CD4-positive, CD25-positive, alpha-beta regulatory T cell (primary cell): Measurements from ENCODE around the gene TRAPPC3. TPM values are rescaled to one million over a fixed set of nuclear protein-coding genes. Genes with fewer than 3 reads are reported as not detected.

ENCODE experiments used
- ATAC-seq, 2 donors: fragments of 150-1000 bp; cut with Tn5 transposase; one replicate each; pipeline ENCODE4 v1.10.0; 2021; ENCODE audit warnings: low read depth in 2 of 2, moderate number of reproducible peaks in 2 of 2, moderate library complexity in 1 of 2
- DNase-seq, 3 donors: peaks; one replicate each; pipeline versions ENCODE4 v3.0.0 to v3.0.0-alpha.2; 2012 to 2022; ENCODE audit warnings: mixed read lengths in 1 of 3
- H3K27ac ChIP-seq: one replicate; pipeline ENCODE4 v1.7.0; 2013; ENCODE audit warnings: mild to moderate bottlenecking, low read length; ENCODE audit not compliant: insufficient read depth, poor library complexity, severe bottlenecking
- H3K27me3 ChIP-seq: one replicate; pipeline ENCODE4 v1.7.0; 2013; ENCODE audit warnings: low read length; ENCODE audit not compliant: control insufficient read depth, insufficient read depth
- H3K36me3 ChIP-seq: one replicate; pipeline ENCODE4 v1.7.0; 2013; ENCODE audit warnings: mild to moderate bottlenecking, low read length, moderate library complexity; ENCODE audit not compliant: control insufficient read depth, insufficient read depth
- H3K4me1 ChIP-seq: 2 replicates; pipeline ENCODE4 v1.7.0; 2013; ENCODE audit warnings: mild to moderate bottlenecking, low read length; ENCODE audit not compliant: insufficient read depth, control insufficient read depth, poor library complexity, severe bottlenecking
- H3K4me3 ChIP-seq: one replicate; pipeline ENCODE4 v1.7.0; 2013; ENCODE audit warnings: low read depth, mild to moderate bottlenecking, low read length, moderate library complexity
- H3K9me3 ChIP-seq, 2 experiments: 1 replicate in 1 of 2; 2 replicates in 1 of 2; pipeline ENCODE4 v1.7.0; 2013; ENCODE audit warnings: low read length in 2 of 2, mild to moderate bottlenecking in 1 of 2, moderate library complexity in 1 of 2; ENCODE audit not compliant: control insufficient read depth in 2 of 2
- H3K27ac Mint-ChIP-seq, 3 donors: one replicate each; pipeline ENCODE4 v1.8.0; 2020 to 2022; ENCODE audit warnings: mild to moderate bottlenecking in 3 of 3, mixed read lengths in 3 of 3, moderate library complexity in 2 of 3
- H3K27me3 Mint-ChIP-seq: one replicate; pipeline ENCODE4 v1.8.0; 2022; ENCODE audit warnings: mild to moderate bottlenecking, mixed read lengths
- H3K36me3 Mint-ChIP-seq: one replicate; pipeline ENCODE4 v1.8.0; 2020; ENCODE audit warnings: mixed read lengths
- H3K4me1 Mint-ChIP-seq, 4 donors: one replicate each; pipeline ENCODE4 v1.8.0; 2020 to 2022; ENCODE audit warnings: mixed read lengths in 4 of 4, mild to moderate bottlenecking in 1 of 4
- H3K4me3 Mint-ChIP-seq, 4 donors: one replicate each; pipeline ENCODE4 v1.8.0; 2020 to 2022; ENCODE audit warnings: mild to moderate bottlenecking in 4 of 4, mixed read lengths in 4 of 4, moderate library complexity in 3 of 4
- H3K9me3 Mint-ChIP-seq, 7 donors: one replicate each; pipeline ENCODE4 v1.8.0; 2020 to 2022; ENCODE audit warnings: mixed read lengths in 7 of 7, mild to moderate bottlenecking in 3 of 7, moderate library complexity in 2 of 7
- polyA plus RNA-seq, 4 donors: library from polyadenylated mRNA; unstranded; fragments of 300-500 nt; fragmentation: Illumina TruSeq; gene quantifications; one replicate each; pipeline ENCODE4 v1.2.3, GENCODE V29; 2021
- total RNA-seq: library from RNA; stranded (reverse); gene quantifications from one replicate; pipeline ENCODE4 v1.2.3, GENCODE V29; 2022

The TRAPPC3 gene
- total and polyA plus RNA-seq, 5 donors from 2014 or later = 45.6 to 137 (median 124) TPM

DNA sequence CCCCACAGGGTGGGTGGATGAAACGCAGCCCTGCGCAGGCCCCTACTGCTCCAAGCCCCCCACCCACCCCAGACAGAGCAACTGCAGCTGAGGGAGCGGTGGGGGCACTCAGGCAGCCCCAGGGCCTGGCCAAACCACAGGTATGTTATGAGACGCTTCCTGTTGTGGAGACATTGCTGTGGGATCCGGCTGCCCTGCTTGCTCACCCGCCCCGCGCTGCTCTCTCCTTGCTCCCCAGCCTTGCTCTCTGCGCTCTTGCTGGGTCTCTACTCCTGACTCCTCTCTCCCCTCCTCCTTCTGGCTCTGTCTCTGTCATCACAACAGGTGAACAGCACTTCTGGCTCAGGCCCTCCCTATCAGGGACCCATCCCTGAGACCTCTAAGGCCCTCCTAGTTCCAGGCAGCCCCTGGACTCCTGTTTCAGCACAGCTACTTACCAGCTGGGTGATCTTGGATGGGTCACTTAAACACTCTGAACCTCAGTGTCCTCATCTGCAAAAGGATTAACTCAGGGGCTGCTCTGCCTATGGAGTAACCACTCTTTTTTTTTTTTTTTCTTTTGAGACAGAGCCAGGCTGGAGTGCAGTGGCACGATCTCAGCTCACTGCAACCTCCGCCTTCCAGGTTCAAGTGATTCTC lies 40.1 kb downstream of the TRAPPC3 start:
- DNase-seq = peak in 2 of 3 donors; percentile 29 to 76
- peaks cover 5% of the 10 kb centered on the region for H3K27me3 Mint-ChIP-seq
- no peaks in the 10 kb centered on the region for H3K9me3 Mint-ChIP-seq
- Histone ChIP-seq H3K27me3 (no peaks in the 10 kb centered on the region), H3K36me3 (no peaks in the 10 kb centered on the region), H3K27ac (no peak overlapping the region), H3K4me3 (no peak overlapping the region), H3K9me3 (no peaks in the 10 kb centered on the region), H3K4me1 (peaks cover 7% of the 10 kb centered on the region)
- no peaks in the 10 kb centered on the region for H3K36me3 Mint-ChIP-seq
- ATAC-seq = peak; percentile 84 to 89
- H3K4me3 Mint-ChIP-seq = peak overlapping the region in 1 of 4 donors; percentile 64
- H3K27ac Mint-ChIP-seq = peak overlapping the region in 2 of 3 donors; percentile 36 to 72
- peaks cover 0 to 18% (median 2%) of the 10 kb centered on the region in 4 donors for H3K4me1 Mint-ChIP-seq

DNA sequence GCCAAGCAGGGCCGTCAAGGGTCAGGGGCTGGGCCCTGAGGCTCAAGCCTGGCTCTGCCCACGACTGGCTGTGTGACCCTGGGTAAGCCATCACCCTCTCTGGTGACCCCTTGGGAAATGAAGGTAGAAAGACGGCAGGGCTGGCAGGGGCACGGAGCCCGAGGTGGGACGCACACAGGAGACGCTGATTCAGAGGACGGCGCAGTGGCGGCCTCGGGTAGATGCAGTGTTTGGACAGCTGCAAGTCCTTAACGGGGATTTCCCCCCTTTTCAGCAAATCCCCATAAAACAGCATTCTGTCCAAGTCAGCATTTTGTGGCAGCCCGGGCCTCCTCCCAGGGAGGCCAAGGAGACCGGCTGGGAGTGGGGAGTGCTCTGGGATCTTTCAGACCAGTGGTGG lies 41.0 kb downstream of the TRAPPC3 start:
- no peak overlapping the region for H3K4me3 Mint-ChIP-seq

DNA sequence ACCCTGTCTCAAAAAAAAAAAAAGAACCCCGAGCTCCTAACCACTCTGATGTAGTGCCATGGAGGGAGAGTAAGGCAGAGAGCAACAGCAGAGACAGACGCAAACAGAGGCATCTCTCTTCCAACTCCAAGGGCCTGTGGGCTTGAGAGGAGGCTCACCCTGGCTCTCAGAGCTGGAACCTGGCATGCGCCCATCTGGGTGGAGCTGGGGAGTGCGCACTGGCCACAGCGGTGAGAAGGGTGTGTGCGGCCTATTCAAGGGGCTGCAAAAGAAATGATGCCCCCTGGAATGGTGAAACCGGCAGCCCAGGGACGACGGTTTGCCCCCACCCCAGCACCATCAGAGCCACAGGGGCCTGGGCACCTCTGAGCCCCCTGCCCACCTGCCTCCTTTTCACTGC lies 41.9 kb downstream of the TRAPPC3 start:
- Mint-ChIP-seq H3K9me3 (no peaks in the 10 kb centered on the region), H3K36me3 (no peaks in the 10 kb centered on the region), H3K4me1 (peaks cover 0 to 18% (median 2%) of the 10 kb centered on the region in 4 donors), H3K27me3 (peaks cover under 1% of the 10 kb centered on the region), H3K27ac (no peak overlapping the region), H3K4me3 (no peak overlapping the region)
- Histone ChIP-seq H3K27ac (no peak overlapping the region), H3K36me3 (no peaks in the 10 kb centered on the region), H3K4me3 (no peak overlapping the region), H3K9me3 (no peaks in the 10 kb centered on the region), H3K27me3 (no peaks in the 10 kb centered on the region), H3K4me1 (peaks cover 7% of the 10 kb centered on the region)
- ATAC-seq (no peak), DNase-seq (no peak)

More for the DNA sequence above, 41.0 kb downstream of the TRAPPC3 start:
- Histone ChIP-seq H3K4me1 (peaks cover 7% of the 10 kb centered on the region), H3K36me3 (no peaks in the 10 kb centered on the region), H3K27me3 (no peaks in the 10 kb centered on the region), H3K9me3 (no peaks in the 10 kb centered on the region), H3K4me3 (no peak overlapping the region), H3K27ac (no peak overlapping the region)
- ATAC-seq (no peak), DNase-seq (no peak)
- Mint-ChIP-seq H3K4me1 (peaks cover 0 to 18% (median 2%) of the 10 kb centered on the region in 4 donors), H3K36me3 (no peaks in the 10 kb centered on the region), H3K27me3 (peaks cover 5% of the 10 kb centered on the region), H3K27ac (peak overlapping the region in 2 of 3 donors; percentile 36 to 87), H3K9me3 (no peaks in the 10 kb centered on the region)

DNA sequence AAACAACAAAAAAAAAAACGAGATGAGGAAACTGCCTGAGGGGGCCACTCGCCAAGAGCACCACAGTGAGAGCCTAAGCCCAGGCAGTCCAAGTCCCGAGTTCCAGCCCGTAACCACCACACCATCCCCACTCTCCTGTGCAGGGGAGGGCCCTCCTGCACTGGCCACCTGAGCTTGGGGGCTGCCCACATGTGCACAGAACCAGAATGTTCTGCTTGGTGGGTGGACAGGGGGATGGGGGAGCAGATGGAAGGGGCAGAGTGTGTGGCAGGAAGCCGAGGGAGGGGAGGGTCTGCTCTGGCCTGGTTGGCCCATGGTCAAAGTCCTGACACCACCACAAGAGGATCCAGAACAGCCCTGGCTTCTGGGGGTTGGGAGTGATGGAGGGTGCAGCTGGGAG lies 43.0 kb downstream of the TRAPPC3 start:
- Mint-ChIP-seq H3K27me3 (no peaks in the 10 kb centered on the region), H3K9me3 (no peaks in the 10 kb centered on the region), H3K4me3 (no peak overlapping the region), H3K27ac (no peak overlapping the region), H3K36me3 (no peaks in the 10 kb centered on the region), H3K4me1 (peaks cover 0 to 15% (median 2%) of the 10 kb centered on the region in 4 donors)
- no peak overlapping the region for H3K27ac ChIP-seq
- ATAC-seq = no peak
- no peaks in the 10 kb centered on the region for H3K36me3 ChIP-seq
- peaks cover 7% of the 10 kb centered on the region for H3K4me1 ChIP-seq
- H3K9me3 ChIP-seq = no peaks in the 10 kb centered on the region
- H3K27me3 ChIP-seq = no peaks in the 10 kb centered on the region
- DNase-seq = no peak
- H3K4me3 ChIP-seq = no peak overlapping the region

DNA sequence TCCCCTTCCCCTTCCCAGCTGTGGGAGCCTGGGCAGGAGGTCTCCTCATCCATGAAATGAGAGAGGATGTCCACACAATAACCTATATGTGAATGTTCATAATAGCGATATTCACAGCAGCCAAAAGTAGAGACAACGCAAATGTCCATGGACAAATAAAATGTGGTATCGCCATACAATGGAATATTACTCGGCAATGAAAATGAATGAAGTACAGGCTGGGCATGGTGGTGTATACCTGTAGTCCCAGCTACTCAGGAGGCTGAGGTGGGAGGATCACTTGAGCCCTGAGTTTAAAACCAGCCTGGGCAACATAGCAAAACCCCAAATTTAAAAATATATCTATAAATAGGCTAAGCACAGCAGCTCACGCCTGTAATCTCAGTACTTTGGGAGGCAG lies 47.7 kb downstream of the TRAPPC3 start:
- Mint-ChIP-seq H3K4me3 (no peak overlapping the region), H3K9me3 (no peaks in the 10 kb centered on the region), H3K36me3 (no peaks in the 10 kb centered on the region), H3K4me1 (no peaks in the 10 kb centered on the region), H3K27ac (peak overlapping the region in 1 of 3 donors; percentile 89), H3K27me3 (no peaks in the 10 kb centered on the region)
- Histone ChIP-seq H3K36me3 (no peaks in the 10 kb centered on the region), H3K9me3 (no peaks in the 10 kb centered on the region), H3K4me3 (no peak overlapping the region), H3K27ac (no peak overlapping the region), H3K4me1 (peaks cover 5% of the 10 kb centered on the region), H3K27me3 (no peaks in the 10 kb centered on the region)
- ATAC-seq (no peak), DNase-seq (no peak)

DNA sequence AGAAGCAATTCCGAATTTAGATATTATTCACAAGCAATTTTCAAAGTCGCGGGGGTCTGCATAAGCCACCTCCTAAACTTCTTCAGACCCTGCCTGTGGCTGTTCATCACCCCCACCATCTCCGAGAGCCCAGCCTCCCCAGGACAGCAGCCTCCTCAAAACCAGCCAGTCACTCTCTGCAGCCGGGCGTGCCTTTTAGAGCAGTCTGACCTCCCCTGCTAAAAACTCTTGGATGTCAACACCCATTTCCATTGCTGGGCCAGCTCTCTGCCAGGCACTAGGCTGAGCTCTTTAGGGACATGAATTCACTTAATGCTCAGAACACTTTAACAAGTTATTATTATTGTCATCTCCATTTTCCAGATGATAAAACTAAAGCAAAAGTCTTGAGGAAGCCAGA lies 48.9 kb downstream of the TRAPPC3 start:
- Histone ChIP-seq H3K36me3 (peaks cover 11% of the 10 kb centered on the region), H3K4me3 (no peak overlapping the region), H3K27ac (no peak overlapping the region), H3K9me3 (no peaks in the 10 kb centered on the region), H3K4me1 (peaks cover 5% of the 10 kb centered on the region), H3K27me3 (no peaks in the 10 kb centered on the region)
- peak overlapping the region in 1 of 3 donors; percentile 42 for H3K27ac Mint-ChIP-seq
- no peak for ATAC-seq
- H3K4me3 Mint-ChIP-seq = no peak overlapping the region
- H3K27me3 Mint-ChIP-seq = no peaks in the 10 kb centered on the region
- no peak for DNase-seq
- no peaks in the 10 kb centered on the region for H3K4me1 Mint-ChIP-seq
- H3K36me3 Mint-ChIP-seq = no peaks in the 10 kb centered on the region
- H3K9me3 Mint-ChIP-seq = no peaks in the 10 kb centered on the region

DNA sequence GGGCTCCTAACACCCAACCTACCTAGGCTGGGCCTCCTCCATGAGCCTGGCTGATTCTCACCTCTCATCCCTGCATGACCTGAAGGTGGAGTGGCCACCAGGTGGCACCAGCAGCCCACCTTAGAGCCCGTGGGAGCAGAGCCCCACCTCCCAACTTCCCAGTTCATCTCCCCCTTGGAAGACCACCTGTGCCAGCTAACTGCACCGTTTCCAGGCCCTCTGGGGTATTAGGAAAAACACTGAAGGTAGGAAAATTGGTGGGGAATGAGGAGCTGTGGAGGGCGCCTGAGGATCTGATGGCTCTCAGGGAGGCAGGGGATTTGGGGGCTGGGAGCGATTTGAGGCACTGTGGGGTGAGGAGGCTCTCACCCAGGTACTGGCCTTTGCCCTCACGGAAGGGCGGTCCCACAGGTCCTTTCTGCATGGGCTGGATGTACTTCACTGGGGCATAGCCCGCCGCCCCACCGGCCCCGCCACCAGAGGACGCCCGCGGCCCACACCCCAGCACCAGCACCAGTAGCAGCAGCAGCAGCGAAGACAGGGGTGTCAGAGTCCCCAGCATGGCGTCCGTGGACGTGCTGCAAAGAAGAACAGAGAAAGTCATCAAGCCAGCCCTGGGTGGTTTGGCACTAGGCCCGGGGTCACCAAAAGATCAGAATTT lies 49.5 kb downstream of the TRAPPC3 start:
- Histone ChIP-seq H3K4me3 (no peak overlapping the region), H3K4me1 (peaks cover 5% of the 10 kb centered on the region), H3K27ac (no peak overlapping the region), H3K27me3 (no peaks in the 10 kb centered on the region), H3K9me3 (no peaks in the 10 kb centered on the region), H3K36me3 (peaks cover 15% of the 10 kb centered on the region)
- ATAC-seq (peak; percentile 78 to 84), DNase-seq (peak; percentile 60 to 69 (median 69))
- no peaks in the 10 kb centered on the region for H3K36me3 Mint-ChIP-seq
- no peaks in the 10 kb centered on the region for H3K27me3 Mint-ChIP-seq
- no peak overlapping the region for H3K27ac Mint-ChIP-seq
- H3K4me3 Mint-ChIP-seq = peak overlapping the region in 1 of 4 donors; percentile 29
- H3K9me3 Mint-ChIP-seq = no peaks in the 10 kb centered on the region
- no peaks in the 10 kb centered on the region for H3K4me1 Mint-ChIP-seq
